Activated CD8-positive, alpha-beta memory T cell treated with anti-CD3 and anti-CD28 coated beads, Interleukin-2, amount 50 U/mL, for 48 hours (primary cell): Measurements from ENCODE around the gene GNAO1.

Experiments used
- DNase-seq: peaks from one replicate; pipeline ENCODE4 v3.0.0-alpha.2; 2020

Gene GNAO1

GRCh38 chr16:56337131-56337857, 146.0 kb downstream of the GNAO1 start:
- DNase-seq = no peak

- DNase-seq = no peak
Measured at GRCh38 chr16:56337858-56338325, 146.6 kb downstream of the GNAO1 start.

- no peak for DNase-seq
Measured at GRCh38 chr16:56338566-56339318, 147.5 kb downstream of the GNAO1 start.

- no peak for DNase-seq
Measured at GRCh38 chr16:56339431-56340195, 148.3 kb downstream of the GNAO1 start.

- no peak for DNase-seq
Measured at GRCh38 chr16:56340416-56340815, 149.1 kb downstream of the GNAO1 start.

- DNase-seq = no peak
Measured at GRCh38 chr16:56340864-56341365, 149.6 kb downstream of the GNAO1 start.

GRCh38 chr16:56341656-56342399, 150.5 kb downstream of the GNAO1 start:
- no peak for DNase-seq

- DNase-seq = no peak
Measured at GRCh38 chr16:56343661-56344517, 152.6 kb downstream of the GNAO1 start.

- no peak for DNase-seq
Measured at GRCh38 chr16:56344518-56345405, 153.5 kb downstream of the GNAO1 start.

GRCh38 chr16:56345406-56346050, 154.2 kb downstream of the GNAO1 start:
- DNase-seq = no peak

- no peak for DNase-seq
Measured at GRCh38 chr16:56346131-56346890, 155.0 kb downstream of the GNAO1 start.

- DNase-seq = no peak
Measured at GRCh38 chr16:56347166-56347565, 155.9 kb downstream of the GNAO1 start.

- DNase-seq = no peak
Measured at GRCh38 chr16:56347670-56348069, 156.4 kb downstream of the GNAO1 start.

- DNase-seq = no peak
Measured at GRCh38 chr16:56348168-56349085, 157.1 kb downstream of the GNAO1 start.

GRCh38 chr16:56349086-56349415, 157.8 kb downstream of the GNAO1 start:
- DNase-seq = no peak

GRCh38 chr16:56349711-56350161, 158.4 kb downstream of the GNAO1 start:
- DNase-seq = no peak

GRCh38 chr16:56350491-56351405, 159.5 kb downstream of the GNAO1 start:
- DNase-seq = no peak
